Psoas muscle (tissue), 8 donors: ENCODE data around the gene SYNGAP1. TPM values are rescaled to one million over a fixed set of nuclear protein-coding genes. Genes with fewer than 3 reads are reported as not detected.

Experiments used
- ATAC-seq, 4 donors: fragments of 200-7000 bp; cut with Tn5 transposase; one replicate each; pipeline ENCODE4 v1.9.1; 2020; ENCODE audit warnings: moderate library complexity in 3 of 4, mild to moderate bottlenecking in 2 of 4
- DNase-seq, 2 donors: peaks; one replicate each; pipeline ENCODE4 v3.0.0-alpha.2; 2020
- H3K27ac ChIP-seq: fragments of 200-600 bp; one replicate; pipeline ENCODE4 v1.8.0; 2022
- H3K27me3 ChIP-seq, 3 donors: fragments of 200-600 bp in 1 of 3; one replicate each; pipeline versions ENCODE4 v1.6.1 to v1.8.0; 2013 to 2022; ENCODE audit warnings: low read length in 2 of 3, mild to moderate bottlenecking in 2 of 3, moderate library complexity in 1 of 3; ENCODE audit not compliant: insufficient read depth in 3 of 3
- H3K36me3 ChIP-seq, 2 donors: fragments of 200-600 bp in 1 of 2; one replicate each; pipeline versions ENCODE4 v1.6.1 to v1.8.0; 2013 to 2022; ENCODE audit warnings: low read depth in 1 of 2, mild to moderate bottlenecking in 1 of 2, moderate library complexity in 1 of 2; ENCODE audit not compliant: insufficient read depth in 1 of 2
- H3K4me1 ChIP-seq: fragments of 200-600 bp; one replicate; pipeline ENCODE4 v1.8.0; 2022
- H3K4me3 ChIP-seq: fragments of 200-600 bp; one replicate; pipeline ENCODE4 v1.8.0; 2022; ENCODE audit warnings: mild to moderate bottlenecking
- H3K9me3 ChIP-seq: fragments of 200-600 bp; one replicate; pipeline ENCODE4 v1.8.0; 2022
- WGBS, 3 donors: extraction: QIAGEN DNeasy Blood & Tissue Kit; methylation state at CpG; one replicate each; pipeline versions ENCODE4 v1.1.6 to v1.1.7; 2013; 5-methylcytosine and 5-hydroxymethylcytosine counted together
- intact Hi-C, 2 donors: fragments of 100-400 bp; cut with DNase I; formaldehyde crosslinking; loops; one replicate each; pipeline versions ENCODE4 v1.11.0 to v1.14.2; 2022
- polyA plus RNA-seq, 3 donors: library from polyadenylated mRNA; stranded (reverse); fragments of 200-250 nt; gene quantifications; one replicate each; pipeline ENCODE4 v1.2.3, GENCODE V29; 2013
- total RNA-seq, 4 donors: library from RNA; stranded (reverse); fragmentation: NEBNext Ultra II Directional in 2 of 4; extraction: Animal tissue kit (Norgen Biotek cat#: 25700) in 2 of 4; gene quantifications; one replicate each; pipeline versions ENCODE4 v1.2.1 to v1.2.4, GENCODE V29; 2021 to 2023
- TF ChIP-seq, protein P1 (sequence below): fragments of 200-600 bp; IDR thresholded peaks from one replicate; pipeline ENCODE4 v1.8.0; 2022; ENCODE audit warnings: antibody characterized with exemption
- donor health status: healthy with polysubstance abuse.
- donor health status: DM: no; HTN: no; CAD: no; lungs with moderate emphysema.
- donor health status: Bipolar disorder and iron deficiency.
- donor health status: healthy.
- donor health status: DM: yes; HTN: yes; CAD: no.
- donor health status: DM: no; HTN: no; CAD: no.
- donor health status: DM: no; HTN: no; CAD: no.
- donor health status: DM: yes; HTN: yes; CAD: no.

Gene SYNGAP1
- total and polyA plus RNA-seq, 7 donors = 0.70 to 4.3 (median 2.2) TPM

DNA sequence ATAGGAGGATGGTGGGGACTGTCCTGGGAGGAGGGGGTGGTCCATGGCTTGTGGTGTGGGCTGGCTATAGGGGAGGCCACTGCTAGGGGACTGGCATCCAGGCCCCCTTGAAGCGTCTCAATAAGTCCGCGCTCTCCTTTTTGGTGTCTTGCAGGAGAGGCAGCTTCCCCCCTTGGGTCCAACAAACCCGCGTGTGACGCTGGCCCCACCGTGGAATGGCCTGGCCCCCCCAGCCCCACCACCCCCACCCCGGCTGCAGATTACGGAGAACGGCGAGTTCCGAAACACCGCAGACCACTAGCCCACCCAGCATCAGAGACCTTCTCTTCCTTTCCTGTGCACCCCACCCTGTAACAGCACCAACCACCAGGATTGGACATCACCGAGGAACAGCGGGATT lies 31.7 kb downstream of the SYNGAP1 start:
- no peak for DNase-seq

DNA sequence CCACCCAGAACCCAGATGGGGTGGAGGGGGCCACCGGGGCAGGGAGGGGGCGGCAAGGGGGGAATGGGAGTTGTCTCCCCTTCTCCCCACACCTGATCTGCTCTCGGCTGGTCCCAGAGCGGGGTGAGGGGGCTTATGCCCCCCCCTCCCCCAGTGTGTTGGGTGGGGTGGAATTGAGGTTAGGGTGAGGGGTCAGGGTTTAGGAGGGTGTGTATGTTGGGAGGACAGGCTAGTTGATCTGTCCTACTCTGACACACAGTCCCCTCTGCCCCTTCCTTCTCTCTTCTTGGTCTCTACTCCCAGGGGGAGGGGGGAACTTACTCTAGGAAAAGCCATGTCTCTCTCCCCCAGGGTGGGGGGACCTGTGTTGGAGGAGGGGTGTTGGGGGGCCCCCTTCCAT lies 32.6 kb downstream of the SYNGAP1 start:
- Histone ChIP-seq H3K4me3 (no peak overlapping the region), H3K27me3 (no peaks in the 10 kb centered on the region), H3K9me3 (no peaks in the 10 kb centered on the region), H3K27ac (no peak overlapping the region), H3K4me1 (peaks cover 4% of the 10 kb centered on the region), H3K36me3 (peaks cover 0 to 21% of the 10 kb centered on the region in 2 donors)
- no peak for ATAC-seq
- no peak for DNase-seq
- TF ChIP-seq, protein P1, sequence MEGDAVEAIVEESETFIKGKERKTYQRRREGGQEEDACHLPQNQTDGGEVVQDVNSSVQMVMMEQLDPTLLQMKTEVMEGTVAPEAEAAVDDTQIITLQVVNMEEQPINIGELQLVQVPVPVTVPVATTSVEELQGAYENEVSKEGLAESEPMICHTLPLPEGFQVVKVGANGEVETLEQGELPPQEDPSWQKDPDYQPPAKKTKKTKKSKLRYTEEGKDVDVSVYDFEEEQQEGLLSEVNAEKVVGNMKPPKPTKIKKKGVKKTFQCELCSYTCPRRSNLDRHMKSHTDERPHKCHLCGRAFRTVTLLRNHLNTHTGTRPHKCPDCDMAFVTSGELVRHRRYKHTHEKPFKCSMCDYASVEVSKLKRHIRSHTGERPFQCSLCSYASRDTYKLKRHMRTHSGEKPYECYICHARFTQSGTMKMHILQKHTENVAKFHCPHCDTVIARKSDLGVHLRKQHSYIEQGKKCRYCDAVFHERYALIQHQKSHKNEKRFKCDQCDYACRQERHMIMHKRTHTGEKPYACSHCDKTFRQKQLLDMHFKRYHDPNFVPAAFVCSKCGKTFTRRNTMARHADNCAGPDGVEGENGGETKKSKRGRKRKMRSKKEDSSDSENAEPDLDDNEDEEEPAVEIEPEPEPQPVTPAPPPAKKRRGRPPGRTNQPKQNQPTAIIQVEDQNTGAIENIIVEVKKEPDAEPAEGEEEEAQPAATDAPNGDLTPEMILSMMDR = no peak
- 57 to 88% (median 66%) methylated on average over 1 to 4 of the region's 4 CpGs for WGBS, 3 donors
- intact Hi-C loops = loop anchor here (5.0 to 10.0 kb wide), 3 partner anchors 75 to 125 kb away; no protein-coding TSS in a partner anchor

More for the DNA sequence above, 31.7 kb downstream of the SYNGAP1 start:
- Histone ChIP-seq H3K27me3 (no peaks in the 10 kb centered on the region), H3K4me3 (no peak overlapping the region), H3K27ac (no peak overlapping the region), H3K4me1 (peaks cover 4% of the 10 kb centered on the region), H3K9me3 (no peaks in the 10 kb centered on the region), H3K36me3 (peaks cover 0 to 13% of the 10 kb centered on the region in 2 donors)
- TF ChIP-seq, protein P1 = no peak
- ATAC-seq = no peak
- 83 to 92% (median 86%) methylated on average over 12 to 15 of the region's 15 CpGs for WGBS, 3 donors
- intact Hi-C loops = loop anchor here (5.0 to 10.0 kb wide), 3 partner anchors 74 to 126 kb away; no protein-coding TSS in a partner anchor

DNA sequence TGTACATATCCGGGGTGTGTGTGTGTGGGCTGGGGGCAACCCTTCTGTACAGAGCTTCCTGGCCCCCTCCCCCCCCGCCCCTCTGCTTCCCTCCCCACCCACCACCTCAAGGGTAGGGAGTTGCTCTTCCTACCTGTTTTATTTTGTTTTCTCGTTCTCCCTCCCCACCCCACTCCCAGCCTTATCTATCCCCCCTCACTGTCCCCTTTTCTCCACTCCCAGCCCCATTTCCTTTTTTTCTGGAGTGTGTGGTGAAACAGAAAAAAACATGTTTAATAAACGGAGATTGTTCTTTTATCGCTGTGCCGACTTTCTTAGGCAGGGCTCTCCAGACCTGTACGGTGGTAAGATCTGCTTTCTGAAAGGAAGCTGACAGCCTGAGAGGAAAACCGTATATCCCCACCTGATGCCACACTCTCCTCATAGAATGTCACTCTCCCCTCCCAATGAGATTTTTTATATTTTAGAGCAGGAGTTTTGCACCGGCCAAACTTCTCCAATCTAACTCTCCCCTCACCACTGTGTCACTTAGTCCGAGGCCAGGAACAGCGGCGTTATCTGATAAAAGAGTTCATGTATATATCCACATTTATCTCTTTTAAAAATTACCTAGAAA lies 33.6 kb downstream of the SYNGAP1 start:
- 7 to 11% (median 8%) methylated on average over 11 to 12 of the region's 12 CpGs for WGBS, 3 donors
- intact Hi-C loops = loop anchor here (2.0 to 10.0 kb wide), 4 partner anchors 63 to 124 kb away; partner anchors contain the start of gene KIFC1 (in 1 of the 2)

DNA sequence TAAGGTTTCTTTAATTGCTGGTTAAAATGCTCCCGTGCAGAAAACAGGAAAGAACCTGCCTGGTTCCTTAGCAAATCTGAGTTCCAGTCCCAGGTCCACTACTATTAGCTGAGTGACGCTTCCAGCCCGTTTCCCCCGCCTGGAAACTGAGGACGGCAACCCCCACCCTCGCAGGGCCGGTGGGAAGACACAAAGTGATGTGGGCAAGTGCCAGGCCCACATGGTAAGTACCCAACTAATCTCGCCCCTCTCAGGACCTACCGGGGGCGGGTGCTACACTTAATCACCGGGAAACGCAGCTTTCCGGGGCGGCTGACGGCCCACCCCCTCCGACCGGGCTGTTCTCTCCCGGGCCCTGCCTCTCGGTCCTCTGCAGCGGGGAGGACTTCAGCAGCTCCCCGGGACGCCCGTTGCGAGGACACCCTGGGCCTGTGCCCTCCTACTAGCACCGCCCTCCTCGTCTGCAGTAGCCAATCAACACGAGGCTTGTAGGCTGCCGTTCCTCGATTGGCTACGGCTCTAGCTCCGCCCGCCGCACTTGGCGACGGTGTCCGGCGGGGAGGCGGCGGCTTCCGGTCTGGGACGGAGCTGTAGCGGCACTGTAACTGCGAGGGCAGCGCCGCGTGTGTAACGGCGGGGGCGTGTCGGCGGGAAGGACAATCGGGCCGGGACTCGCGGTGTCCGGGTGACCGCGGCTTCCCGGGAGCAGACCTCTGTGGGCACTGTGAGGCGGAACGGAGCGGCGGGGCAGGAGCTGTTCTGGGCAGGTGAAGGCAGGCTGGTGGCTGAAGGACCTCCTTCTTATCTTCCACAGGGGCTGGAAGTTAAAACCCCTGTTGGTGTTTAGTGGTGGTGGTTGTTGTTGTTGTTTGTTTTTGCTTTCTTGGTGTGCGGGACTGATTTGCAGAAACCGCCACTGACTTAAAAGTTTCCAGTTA lies 34.4 kb downstream of the SYNGAP1 start, which contains the start of gene ZBTB9:
Gene ZBTB9 (plus strand): TSS at position 568 of the 938 bp plus-strand sequence. CDS start 525 bp downstream, outside the sequence.
- Histone ChIP-seq H3K27me3 (no peaks in the 10 kb centered on the region), H3K9me3 (no peaks in the 10 kb centered on the region), H3K4me3 (peak within 1 kb of the TSS; percentile 83), H3K4me1 (peaks cover 4% of the 10 kb centered on the region), H3K36me3 (peaks cover 0 to 21% of the 10 kb centered on the region in 2 donors), H3K27ac (peak within 1 kb of the TSS; percentile 82)
- intact Hi-C loops = loop anchor here (2.0 to 10.0 kb wide), 4 partner anchors 63 to 123 kb away; partner anchors contain the start of gene KIFC1 (in 1 of the 2)
- ATAC-seq = peak; percentile 100
- 0% methylated on average over 63 to 65 of the region's 65 CpGs for WGBS, 3 donors
- DNase-seq = peak; percentile 96 to 98
- TF ChIP-seq, protein P1 = no peak

More for the DNA sequence above, 33.6 kb downstream of the SYNGAP1 start:
- DNase-seq = no peak
- no peak for ATAC-seq
- TF ChIP-seq, protein P1 = no peak
- H3K4me1 ChIP-seq = peaks cover 4% of the 10 kb centered on the region
- peak overlapping the region; percentile 83 for H3K4me3 ChIP-seq
- no peaks in the 10 kb centered on the region for H3K9me3 ChIP-seq
- no peaks in the 10 kb centered on the region for H3K27me3 ChIP-seq
- H3K36me3 ChIP-seq = peaks cover 0 to 21% of the 10 kb centered on the region in 2 donors
- peak overlapping the region; percentile 82 for H3K27ac ChIP-seq
